WTC11 (cell line): Measurements from ENCODE around the gene APOLD1.

Experiments used
- ATF6 ChIP-seq: sonication (generic); formaldehyde crosslinking; IDR thresholded peaks from 2 replicates; pipeline ENCODE4 v1.8.1; 2023; ENCODE audit warnings: mild to moderate bottlenecking, missing genetic modification reagents
- CREB1 ChIP-seq: sonication (generic); formaldehyde crosslinking; IDR thresholded peaks from 2 replicates; pipeline ENCODE4 v1.8.0; 2023; ENCODE audit warnings: mild to moderate bottlenecking, missing genetic modification reagents
- CTCF ChIP-seq: fragments of 200-600 bp; IDR thresholded peaks from 2 replicates; pipeline ENCODE4 v1.8.0; 2022; ENCODE audit warnings: antibody characterized with exemption
- E2F5 ChIP-seq: sonication (generic); formaldehyde crosslinking; IDR thresholded peaks from 2 replicates; pipeline ENCODE4 v1.8.1; 2022; ENCODE audit warnings: mild to moderate bottlenecking, moderate library complexity, missing genetic modification reagents
- FOXK1 ChIP-seq: sonication (generic); formaldehyde crosslinking; IDR thresholded peaks from 2 replicates; pipeline ENCODE4 v1.8.0; 2022; ENCODE audit warnings: mild to moderate bottlenecking, moderate library complexity, missing genetic modification reagents
- FOXP1 ChIP-seq: sonication (generic); formaldehyde crosslinking; IDR thresholded peaks from 2 replicates; pipeline ENCODE4 v1.8.0; 2022; ENCODE audit warnings: missing genetic modification reagents, mild to moderate bottlenecking, moderate library complexity, borderline replicate concordance
- IRF2 ChIP-seq: sonication (generic); formaldehyde crosslinking; IDR thresholded peaks from 2 replicates; pipeline ENCODE4 v1.8.0; 2022; ENCODE audit warnings: low read depth, missing genetic modification reagents, borderline replicate concordance
- MAX ChIP-seq: sonication (generic); formaldehyde crosslinking; IDR thresholded peaks from 2 replicates; pipeline ENCODE4 v1.8.0; 2022; ENCODE audit warnings: mild to moderate bottlenecking, missing genetic modification reagents
- NR3C1 ChIP-seq: sonication (generic); formaldehyde crosslinking; conservative IDR thresholded peaks from 2 replicates; pipeline ENCODE4 v1.8.1; 2023; ENCODE audit warnings: low read depth, mild to moderate bottlenecking, missing genetic modification reagents
- USF2 ChIP-seq: sonication (generic); formaldehyde crosslinking; IDR thresholded peaks from 2 replicates; pipeline ENCODE4 v1.8.1; 2023; ENCODE audit warnings: mild to moderate bottlenecking, missing genetic modification reagents, moderate library complexity
- ZNF138 ChIP-seq: sonication (generic); formaldehyde crosslinking; conservative IDR thresholded peaks from 2 replicates; pipeline ENCODE4 v1.8.1; 2022; ENCODE audit warnings: mild to moderate bottlenecking, moderate library complexity, missing genetic modification reagents

- TF ChIP-seq CTCF: no peak
- TF ChIP-seq USF2 (CRISPR knock-in tag): no peak
- TF ChIP-seq MAX (CRISPR knock-in tag): no peak
- no peak for TF ChIP-seq ZNF138 (CRISPR knock-in tag)
- no peak for TF ChIP-seq FOXP1 (CRISPR knock-in tag)
- TF ChIP-seq IRF2 (CRISPR knock-in tag): no peak
- no peak for TF ChIP-seq NR3C1 (CRISPR knock-in tag)
- TF ChIP-seq ATF6 (CRISPR knock-in tag): no peak
- no peak for TF ChIP-seq CREB1 (CRISPR knock-in tag)
- no peak for TF ChIP-seq FOXK1 (CRISPR knock-in tag)
- no peak for TF ChIP-seq E2F5 (CRISPR knock-in tag)
Observed at GRCh38 chr12:12747278-12747677, 38.2 kb upstream of the APOLD1 start.
